Activated naive CD8-positive, alpha-beta T cell treated with anti-CD3 and anti-CD28 coated beads, Interleukin-2, amount 50 U/mL, for 24 hours (primary cell): ENCODE measurements around the gene NDUFB4.

Experiments
- ATAC-seq: fragments of 150-1000 bp; cut with Tn5 transposase; one replicate; pipeline ENCODE4 v1.10.0; 2021
- DNase-seq: peaks from one replicate; pipeline ENCODE4 v3.0.0; 2021
- H3K27ac Mint-ChIP-seq: one replicate; pipeline ENCODE4 v1.8.0; 2021; ENCODE audit warnings: mild to moderate bottlenecking, mixed read lengths
- H3K27me3 Mint-ChIP-seq: one replicate; pipeline ENCODE4 v1.8.0; 2021; ENCODE audit warnings: mixed read lengths
- H3K36me3 Mint-ChIP-seq: one replicate; pipeline ENCODE4 v1.8.0; 2021; ENCODE audit warnings: low read depth, mixed read lengths
- H3K4me1 Mint-ChIP-seq: one replicate; pipeline ENCODE4 v1.8.0; 2021; ENCODE audit warnings: mixed read lengths
- H3K4me3 Mint-ChIP-seq: one replicate; pipeline ENCODE4 v1.8.0; 2021; ENCODE audit warnings: mild to moderate bottlenecking, moderate library complexity, mixed read lengths
- H3K9me3 Mint-ChIP-seq: one replicate; pipeline ENCODE4 v1.8.0; 2021; ENCODE audit warnings: mixed read lengths

Gene NDUFB4

DNA sequence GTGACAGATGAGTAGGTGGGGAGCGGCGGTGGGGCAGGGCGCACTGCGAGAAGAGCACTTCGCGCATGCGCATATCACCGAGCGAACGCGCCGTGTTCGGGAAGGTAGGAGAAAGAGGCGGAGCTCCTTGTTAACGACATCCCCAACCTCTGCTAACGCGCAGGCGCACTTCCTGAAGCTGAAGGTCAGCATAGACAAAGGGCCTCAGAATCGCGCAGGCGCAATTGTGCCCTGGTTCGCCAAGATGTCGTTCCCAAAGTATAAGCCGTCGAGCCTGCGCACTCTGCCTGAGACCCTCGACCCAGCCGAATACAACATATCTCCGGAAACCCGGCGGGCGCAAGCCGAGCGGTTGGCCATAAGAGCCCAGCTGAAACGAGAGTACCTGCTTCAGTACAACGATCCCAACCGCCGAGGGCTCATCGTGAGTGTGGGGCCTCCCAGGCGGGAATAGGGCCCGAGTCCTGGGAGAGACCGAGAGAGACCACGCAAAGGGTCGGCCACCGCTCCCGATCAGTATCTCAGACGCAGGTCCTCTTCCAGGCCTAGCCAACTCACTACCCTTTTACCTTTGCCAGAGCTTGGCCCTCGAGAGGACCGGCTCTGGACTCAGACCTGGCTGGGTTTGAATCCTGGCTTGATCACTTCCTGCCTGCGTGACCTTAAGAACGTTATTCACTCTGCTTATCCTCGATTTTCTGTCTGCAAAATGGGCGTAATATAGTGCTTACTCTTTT is at the start of gene NDUFB4:
TSS of gene NDUFB4 (plus strand) at position 221 of the 737 bp plus-strand sequence. CDS start at position 245, 24 bp downstream.
- Mint-ChIP-seq H3K4me1 (peaks cover 9% of the 10 kb centered on the region), H3K36me3 (peaks cover 15% of the 10 kb centered on the region), H3K27me3 (peaks cover 2% of the 10 kb centered on the region), H3K4me3 (peak within 1 kb of the TSS; percentile 91), H3K27ac (peak within 1 kb of the TSS; percentile 98), H3K9me3 (no peaks in the 10 kb centered on the region)
- peak; percentile 96 for ATAC-seq
- DNase-seq = peak; percentile 95

DNA sequence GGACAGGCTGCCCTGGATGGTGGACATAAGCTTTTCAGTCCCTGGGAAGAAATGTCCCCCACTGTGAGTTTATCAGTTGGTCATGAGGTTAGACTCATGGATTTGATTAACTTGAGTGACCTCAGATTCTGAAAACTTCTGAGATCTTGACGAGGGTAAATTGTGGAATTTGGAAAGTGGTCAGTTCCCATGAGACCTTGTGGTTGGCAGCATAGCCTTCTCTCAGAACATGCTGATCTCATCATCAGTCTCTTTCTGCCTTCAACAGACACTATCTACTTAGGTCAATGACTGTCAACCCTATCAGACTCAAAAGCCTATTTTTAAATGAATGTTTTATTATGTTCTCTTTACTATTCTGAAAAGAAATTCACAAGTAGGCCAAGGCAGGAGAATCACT is 45.6 kb upstream of the NDUFB4 start:
- H3K36me3 Mint-ChIP-seq = no peaks in the 10 kb centered on the region
- DNase-seq = no peak
- no peaks in the 10 kb centered on the region for H3K9me3 Mint-ChIP-seq
- H3K4me1 Mint-ChIP-seq = no peaks in the 10 kb centered on the region
- ATAC-seq = no peak
- H3K4me3 Mint-ChIP-seq = no peak overlapping the region
- H3K27me3 Mint-ChIP-seq = no peaks in the 10 kb centered on the region
- H3K27ac Mint-ChIP-seq = no peak overlapping the region

GRCh38 chr3:120552184-120553172 is 43.7 kb upstream of the NDUFB4 start:
- H3K36me3 Mint-ChIP-seq = no peaks in the 10 kb centered on the region
- DNase-seq (no peak), ATAC-seq (no peak)
- H3K27me3 Mint-ChIP-seq = peaks cover 3% of the 10 kb centered on the region
- H3K4me1 Mint-ChIP-seq = no peaks in the 10 kb centered on the region
- no peak overlapping the region for H3K4me3 Mint-ChIP-seq
- no peak overlapping the region for H3K27ac Mint-ChIP-seq
- no peaks in the 10 kb centered on the region for H3K9me3 Mint-ChIP-seq

DNA sequence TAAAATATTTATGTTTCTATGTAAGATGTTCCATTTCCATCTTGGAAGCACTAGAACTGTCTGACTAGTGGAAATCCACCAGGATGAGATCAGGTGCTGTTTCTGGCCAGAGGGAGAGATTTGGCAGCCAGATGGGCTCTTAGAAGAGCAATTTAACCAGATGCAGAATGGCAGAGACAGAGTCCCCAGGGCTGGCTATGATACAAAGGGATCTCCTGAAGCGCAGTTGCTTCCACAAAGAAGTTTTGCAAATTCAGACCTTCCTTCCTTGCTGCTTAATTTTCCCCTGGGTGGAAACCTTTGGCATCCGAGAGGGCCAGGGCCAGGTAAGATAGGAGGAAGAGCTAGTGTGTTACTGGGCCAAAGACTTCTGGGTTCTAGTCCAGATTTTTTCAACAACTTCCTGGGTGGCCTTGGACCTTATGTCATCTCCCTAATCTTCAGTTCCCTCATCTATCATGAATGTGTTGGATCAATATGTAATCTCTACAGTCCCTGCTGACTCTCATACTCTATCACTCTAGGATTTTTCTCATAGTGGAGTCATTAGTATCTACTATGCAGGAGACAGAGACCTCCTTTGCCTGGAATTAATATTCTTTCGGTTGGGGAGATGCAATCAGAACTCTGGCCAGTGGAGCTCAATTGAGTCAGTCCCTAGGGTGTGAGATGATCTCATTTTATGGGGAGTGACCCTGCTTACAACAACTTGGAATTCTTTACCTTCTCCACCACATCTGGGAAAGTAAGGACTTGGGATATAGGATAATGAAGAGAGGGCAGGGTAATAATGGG is 41.1 kb upstream of the NDUFB4 start:
- DNase-seq (no peak), ATAC-seq (no peak)
- Mint-ChIP-seq H3K27me3 (peaks cover 9% of the 10 kb centered on the region), H3K9me3 (no peaks in the 10 kb centered on the region), H3K36me3 (no peaks in the 10 kb centered on the region), H3K4me3 (no peak overlapping the region), H3K4me1 (peaks cover 17% of the 10 kb centered on the region), H3K27ac (no peak overlapping the region)

DNA sequence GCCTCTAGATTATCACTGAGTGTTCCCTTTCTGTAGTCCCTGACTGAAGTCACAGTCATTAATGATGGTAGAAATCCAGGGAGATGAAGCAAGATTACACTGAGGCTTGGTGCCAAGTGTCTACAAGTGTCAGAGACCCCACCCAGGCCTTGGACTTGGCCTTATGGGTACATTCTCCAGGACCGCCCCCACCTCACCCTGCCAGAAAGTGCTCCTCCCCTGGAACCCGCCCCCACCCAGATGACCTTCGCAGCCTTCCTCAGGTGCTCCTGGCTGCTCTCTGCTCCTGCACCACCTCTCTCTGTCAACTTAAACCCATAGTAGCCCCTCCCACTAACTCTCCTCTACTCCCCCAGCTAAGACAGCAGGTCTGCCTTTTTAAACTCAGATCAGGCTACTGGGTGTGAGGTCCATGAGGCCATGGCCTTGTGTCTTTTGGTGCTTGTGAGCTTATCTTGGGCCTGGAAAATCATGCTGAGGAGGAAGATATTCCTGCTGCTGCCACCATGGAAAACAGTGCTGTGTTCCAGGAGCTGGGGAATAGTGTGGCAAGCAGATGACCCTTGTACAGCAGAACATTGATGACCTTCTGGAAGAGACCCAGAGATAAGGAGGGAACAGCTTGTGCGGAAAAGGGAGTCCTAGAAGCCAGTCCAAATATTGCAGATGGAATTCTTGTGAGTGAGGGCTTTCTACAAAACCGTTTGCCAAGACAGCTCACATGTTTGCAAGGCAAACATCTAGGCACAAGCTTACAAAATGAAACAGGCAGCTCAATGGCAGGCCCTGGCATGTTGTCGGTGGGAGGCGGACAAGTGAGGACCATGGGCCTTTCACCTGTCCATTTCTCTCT is 40.3 kb upstream of the NDUFB4 start:
- ATAC-seq = no peak
- Mint-ChIP-seq H3K27ac (no peak overlapping the region), H3K9me3 (no peaks in the 10 kb centered on the region), H3K4me1 (peaks cover 20% of the 10 kb centered on the region), H3K36me3 (no peaks in the 10 kb centered on the region), H3K4me3 (no peak overlapping the region), H3K27me3 (peaks cover 10% of the 10 kb centered on the region)
- no peak for DNase-seq

GRCh38 chr3:120557115-120557514 is 39.0 kb upstream of the NDUFB4 start:
- H3K36me3 Mint-ChIP-seq = no peaks in the 10 kb centered on the region
- no peaks in the 10 kb centered on the region for H3K9me3 Mint-ChIP-seq
- H3K27me3 Mint-ChIP-seq = peaks cover 15% of the 10 kb centered on the region
- H3K4me3 Mint-ChIP-seq = no peak overlapping the region
- H3K27ac Mint-ChIP-seq = no peak overlapping the region
- H3K4me1 Mint-ChIP-seq = peaks cover 23% of the 10 kb centered on the region
- DNase-seq (no peak), ATAC-seq (no peak)

DNA sequence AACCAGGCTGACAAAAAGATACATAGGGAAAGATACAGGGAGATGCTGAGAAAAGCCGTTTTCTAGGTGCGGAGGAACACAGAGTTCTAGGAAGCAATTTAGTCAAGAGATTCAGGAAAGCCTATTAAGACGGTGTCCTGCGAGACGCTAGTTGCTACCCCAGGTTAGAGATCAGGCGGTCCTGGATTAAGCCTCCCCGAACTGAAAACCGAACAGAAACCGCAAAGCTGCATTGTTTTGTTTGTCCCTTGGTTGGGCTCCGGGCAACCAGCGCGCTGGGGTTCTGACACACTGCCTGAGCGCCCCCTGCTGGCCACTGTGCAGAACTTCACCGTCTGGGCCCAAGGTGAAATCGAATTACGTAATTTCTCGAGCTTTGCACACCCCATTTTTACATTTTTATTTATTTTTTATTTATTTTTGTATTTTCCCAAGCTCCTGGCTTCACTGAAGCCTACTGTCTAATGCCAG is 37.3 kb upstream of the NDUFB4 start:
- Mint-ChIP-seq H3K9me3 (no peaks in the 10 kb centered on the region), H3K36me3 (no peaks in the 10 kb centered on the region), H3K4me1 (peaks cover 23% of the 10 kb centered on the region), H3K27me3 (peaks cover 16% of the 10 kb centered on the region), H3K27ac (no peak overlapping the region), H3K4me3 (peak overlapping the region; percentile 74)
- ATAC-seq (peak; percentile 74), DNase-seq (peak; percentile 84)

DNA sequence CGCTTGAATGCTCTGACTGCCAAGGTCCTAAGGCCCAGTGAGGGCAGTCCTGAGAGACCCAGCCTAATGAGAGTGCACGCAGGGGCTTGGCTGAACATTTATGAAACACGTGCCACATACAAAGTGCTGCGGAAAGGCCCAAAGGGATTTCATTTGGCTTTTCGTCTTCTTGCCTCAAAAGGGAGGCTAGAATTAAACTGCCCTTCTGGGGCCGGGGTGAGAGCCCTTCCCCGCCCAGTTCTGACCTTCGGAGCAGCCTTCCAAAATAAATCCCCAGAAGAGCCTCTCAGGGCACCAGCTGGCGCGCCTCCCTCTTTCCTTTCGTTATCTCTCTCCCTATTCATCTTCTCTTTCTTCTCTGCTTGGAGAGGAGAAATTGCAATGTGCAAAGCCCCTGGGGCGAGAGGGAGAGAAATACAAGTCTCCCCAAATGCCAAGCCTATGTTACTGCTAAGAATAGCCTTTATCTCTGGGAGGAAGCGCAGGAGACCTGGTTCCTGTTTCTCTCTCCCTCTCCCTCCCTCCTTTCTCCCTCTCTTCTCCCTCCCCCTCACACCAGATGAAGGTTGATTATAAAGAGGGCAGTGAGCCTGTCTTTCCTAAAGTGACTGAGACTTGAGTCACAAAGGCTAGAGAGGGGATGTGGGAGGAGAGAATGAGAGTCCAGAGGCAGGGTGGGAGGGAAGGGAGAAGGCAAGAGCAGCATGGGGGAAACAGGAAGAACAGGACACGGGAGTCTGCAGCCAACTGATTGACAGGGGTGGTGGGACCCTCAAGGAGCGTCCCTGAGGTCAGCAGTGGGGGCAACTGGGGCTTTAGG is 36.7 kb upstream of the NDUFB4 start:
- DNase-seq = peak; percentile 10
- Mint-ChIP-seq H3K27ac (peak overlapping the region; percentile 68), H3K4me3 (peak overlapping the region; percentile 79), H3K27me3 (peaks cover 16% of the 10 kb centered on the region), H3K4me1 (peaks cover 23% of the 10 kb centered on the region), H3K9me3 (no peaks in the 10 kb centered on the region), H3K36me3 (no peaks in the 10 kb centered on the region)
- ATAC-seq = peak; percentile 84

DNA sequence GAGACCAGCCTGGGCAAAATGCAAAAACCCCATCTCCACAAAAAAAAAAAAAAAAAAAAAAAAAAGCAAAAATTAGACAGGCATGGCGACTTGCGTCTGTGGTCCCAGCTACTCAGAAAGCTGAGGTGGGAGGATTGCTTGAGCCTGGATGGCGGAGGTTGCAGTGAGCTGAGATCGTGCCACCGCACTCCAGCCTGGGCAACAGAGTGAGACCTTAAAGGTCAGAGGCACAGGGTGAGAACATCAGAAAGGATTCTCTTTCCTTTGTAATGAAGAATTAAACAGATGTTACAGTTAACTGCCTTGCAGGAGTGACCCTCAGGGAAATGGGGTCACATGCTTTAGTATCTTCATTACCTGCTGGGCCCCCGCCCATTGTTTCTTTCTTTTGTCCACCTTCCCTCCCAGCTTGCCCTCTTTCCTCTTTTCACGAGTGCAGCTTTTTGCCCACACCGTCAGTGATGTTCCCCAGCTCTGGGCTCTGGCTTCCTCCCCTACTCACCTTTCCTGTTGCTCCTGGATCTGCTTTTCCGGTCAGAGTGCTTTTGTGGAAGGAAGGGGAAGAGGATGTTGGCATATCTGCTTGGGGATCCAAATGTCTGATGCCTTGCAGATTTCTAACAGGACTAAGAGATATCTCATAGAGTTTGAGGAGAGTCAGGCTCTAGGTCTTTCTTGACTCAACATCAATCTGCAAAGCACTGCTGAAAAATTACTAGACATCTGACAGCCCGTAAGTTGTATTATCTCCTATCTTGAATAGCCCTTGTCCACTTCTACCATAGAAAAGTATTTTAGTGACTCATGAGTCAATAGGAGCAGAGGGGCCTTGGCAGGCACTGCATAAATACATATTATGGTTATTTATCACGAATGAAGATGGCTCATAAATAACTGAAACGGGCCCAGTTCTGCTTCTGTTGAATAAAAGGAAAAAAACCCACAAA is 35.6 kb upstream of the NDUFB4 start:
- Mint-ChIP-seq H3K4me1 (peaks cover 23% of the 10 kb centered on the region), H3K27ac (peak overlapping the region; percentile 12)

DNA sequence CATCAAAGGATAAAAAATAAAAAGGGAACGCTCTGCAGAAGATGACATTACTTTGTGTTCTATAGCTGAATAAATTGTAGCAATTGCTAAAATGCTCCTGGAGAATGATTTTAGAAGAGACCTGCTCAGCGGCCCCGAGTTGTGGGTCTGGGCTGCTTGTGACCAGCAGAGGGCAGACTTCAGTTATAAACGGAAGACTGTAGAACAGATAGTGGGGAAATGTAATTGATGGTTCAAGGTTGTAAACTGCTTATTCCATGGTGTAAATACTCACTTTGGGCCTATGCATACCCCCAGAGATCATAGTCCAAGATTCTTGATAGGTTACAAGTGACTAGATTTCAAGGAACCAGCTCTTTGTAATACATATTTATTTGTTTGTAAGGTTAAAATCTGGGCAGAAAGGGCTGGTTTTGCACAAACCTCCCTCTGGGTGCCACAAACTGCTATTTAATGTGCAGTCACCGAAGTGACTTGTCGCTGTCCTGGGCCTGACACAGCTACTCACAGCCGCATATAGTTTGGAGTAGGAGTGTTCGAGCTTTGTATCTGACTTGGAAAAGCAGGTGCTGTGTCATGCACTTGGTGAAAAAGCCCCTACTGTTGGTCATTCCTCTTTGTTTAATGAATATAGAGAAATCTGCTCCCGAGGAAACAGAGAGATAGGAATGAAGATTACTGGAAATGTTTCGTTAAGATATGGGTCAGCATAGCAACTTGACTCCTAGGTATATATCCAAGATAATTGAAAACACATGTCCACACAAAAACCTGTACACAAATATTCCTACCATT is 34.7 kb upstream of the NDUFB4 start:
- DNase-seq (peak; percentile 64), ATAC-seq (no peak)
- no peak overlapping the region for H3K4me3 Mint-ChIP-seq
- H3K4me1 Mint-ChIP-seq = peaks cover 23% of the 10 kb centered on the region
- no peaks in the 10 kb centered on the region for H3K9me3 Mint-ChIP-seq
- no peaks in the 10 kb centered on the region for H3K36me3 Mint-ChIP-seq
- H3K27me3 Mint-ChIP-seq = peaks cover 16% of the 10 kb centered on the region
- H3K27ac Mint-ChIP-seq = peak overlapping the region; percentile 12

More for the DNA sequence above, 35.6 kb upstream of the NDUFB4 start:
- no peaks in the 10 kb centered on the region for H3K9me3 Mint-ChIP-seq
- ATAC-seq (no peak), DNase-seq (no peak)
- H3K27me3 Mint-ChIP-seq = peaks cover 16% of the 10 kb centered on the region
- no peak overlapping the region for H3K4me3 Mint-ChIP-seq
- H3K36me3 Mint-ChIP-seq = no peaks in the 10 kb centered on the region

GRCh38 chr3:120563356-120564022 is 32.6 kb upstream of the NDUFB4 start:
- Mint-ChIP-seq H3K4me1 (peaks cover 21% of the 10 kb centered on the region), H3K36me3 (no peaks in the 10 kb centered on the region), H3K27me3 (peaks cover 7% of the 10 kb centered on the region), H3K27ac (no peak overlapping the region), H3K9me3 (no peaks in the 10 kb centered on the region), H3K4me3 (no peak overlapping the region)
- no peak for DNase-seq
- ATAC-seq = no peak
